Measurements from ENCODE around the gene NPC2. TPM values are rescaled to one million over a fixed set of nuclear protein-coding genes. Genes with fewer than 3 reads are reported as not detected.

The NPC2 gene
- total and polyA plus RNA-seq, 9 of the 15 experiments (the other 6 are each of a cell fraction or from before 2014, with no cell fraction given): 16.6 to 74.1 (median 32.6) TPM

- H3K36me3 ChIP-seq (ENCODE audit: control insufficient read depth, insufficient read depth, low read length): no peaks in the 10 kb centered on the region
- no peaks in the 10 kb centered on the region; the same call in 1 of the 2 replicates for H4K20me1 ChIP-seq (replicated peaks; ENCODE audit: control insufficient read depth, insufficient read depth, low read length)
- no peak for FAIRE-seq
- peaks cover 4 to 51% of the 10 kb centered on the region in 2 experiments; a peak in 4 of 5 replicates for H3K27me3 ChIP-seq (ENCODE audit: control insufficient read depth in 2 of 2, insufficient read depth in 2 of 2, low read length in 2 of 2)
- H3K9me3 ChIP-seq (replicated peaks; ENCODE audit: control insufficient read depth, insufficient read depth, low read depth, low read length): no peaks in the 10 kb centered on the region
- 0% methylated on average over 3 of the region's 3 CpGs for WGBS (ENCODE audit: insufficient coverage, low coverage, missing lambda C conversion rate)
- ChIA-PET CTCF (ENCODE audit: low intra/inter-chr PET ratio) (no interaction called here), POLR2A (no interaction called here)
- no TSS peak for BruUV-seq (replicated peaks)
- no peak for ATAC-seq
- no peak overlapping the region for H3K4me3 ChIP-seq
- DNase-seq (ENCODE audit: extremely low read depth in 1 of 4, low spot score in 3 of 4): no peak
- no peaks in the 10 kb centered on the region for H3K4me1 ChIP-seq (replicated peaks in 1 of 2; ENCODE audit: control insufficient read depth in 2 of 2, insufficient read depth in 2 of 2, low read length in 2 of 2)
- H3K27ac ChIP-seq (ENCODE audit: extremely low read depth, low read depth, low read length): no peak overlapping the region
- no peak for TF ChIP-seq STAG1 (CRISPR knock-in tag; IDR thresholded peaks at IDR 0.05; ENCODE audit: borderline replicate concordance)
- no peak for TF ChIP-seq HDAC6 (IDR thresholded peaks at IDR 0.05; ENCODE audit: low read depth, low read length)
- no peak for TF ChIP-seq ZNF449 (CRISPR knock-in tag; IDR thresholded peaks at IDR 0.05)
- no peak for TF ChIP-seq TRIM28 (IDR thresholded peaks at IDR 0.05)
- TF ChIP-seq ETV1 (tag; conservative IDR thresholded peaks at IDR 0.05; ENCODE audit: low read depth): no peak
- TF ChIP-seq HDAC8 (tag; IDR thresholded peaks at IDR 0.05): no peak
- no peak for TF ChIP-seq C11orf30 (IDR thresholded peaks at IDR 0.05; ENCODE audit: low read depth)
- TF ChIP-seq SOX6 (IDR thresholded peaks at IDR 0.05): no peak
- no peaks in the 10 kb centered on the region for H3K9me1 ChIP-seq (ENCODE audit: control insufficient read depth, insufficient read depth, low read length)
- no peak overlapping the region for H2AFZ ChIP-seq (ENCODE audit: low read depth, low read length)
- H3K79me2 ChIP-seq (ENCODE audit: control insufficient read depth, insufficient read depth, low read length): no peaks in the 10 kb centered on the region
- no peak overlapping the region for H3K4me2 ChIP-seq (ENCODE audit: insufficient read depth, low read length)
- no peak overlapping the region for H3K9ac ChIP-seq (ENCODE audit: insufficient read depth in 1 of 2, low read depth in 2 of 2, low read length in 2 of 2)
- in situ Hi-C loops (cut with MboI) (no loop called here), intact Hi-C loops (cut with micrococcal nuclease) (no loop called here)
These were observed 28.3 kb downstream of the NPC2 start for GRCh38 chr14:74464785-74465184.

Data from K562 (cell line).